Keratinocyte (primary cell): Measurements from ENCODE around the gene TUBGCP4. TPM values are rescaled to one million over a fixed set of nuclear protein-coding genes. Genes with fewer than 3 reads are reported as not detected.

ENCODE experiments used
- DNase-seq: peaks from one replicate; pipeline ENCODE4 v3.0.0-alpha.2; 2011; ENCODE audit warnings: low read depth, missing footprints, low spot score
- FAIRE-seq: peaks from 2 replicates; lab custom pipeline; 2011; peaks lifted over from hg19 to GRCh38; lab: Jason Lieb, UNC
- H2AFZ ChIP-seq: 2 replicates; pipeline ENCODE4 v1.6.0; 2012; ENCODE audit warnings: low read length, control low read depth, inconsistent platforms; ENCODE audit not compliant: control insufficient read depth
- H3K27ac ChIP-seq: 2 replicates; pipeline ENCODE4 v1.5.1; 2011; ENCODE audit warnings: low read length; ENCODE audit not compliant: control insufficient read depth, insufficient read depth
- H3K27me3 ChIP-seq: 3 replicates; pipeline ENCODE4 v1.6.0; 2011; ENCODE audit warnings: low read length; ENCODE audit not compliant: control insufficient read depth, insufficient read depth; ENCODE audit errors: extremely low read depth
- H3K36me3 ChIP-seq, 2 experiments: 2 replicates in 1 of 2; 3 replicates in 1 of 2; pipeline ENCODE4 v1.5.1; 2011; ENCODE audit warnings: low read length in 2 of 2, mild to moderate bottlenecking in 1 of 2; ENCODE audit not compliant: control insufficient read depth in 2 of 2, insufficient read depth in 2 of 2; ENCODE audit errors: extremely low read depth in 1 of 2
- H3K4me1 ChIP-seq: 3 replicates; pipeline ENCODE4 v1.5.1; 2011; ENCODE audit warnings: low read length; ENCODE audit not compliant: control insufficient read depth, insufficient read depth; ENCODE audit errors: extremely low read depth
- H3K4me2 ChIP-seq: 3 replicates; pipeline ENCODE4 v1.6.0; 2011; ENCODE audit warnings: low read depth, low read length; ENCODE audit not compliant: control insufficient read depth, insufficient read depth; ENCODE audit errors: extremely low read depth
- H3K4me3 ChIP-seq, 3 experiments: fragments of 200-600 bp in 1 of 3; sonication (generic) in 1 of 3; 2 replicates in 2 of 3; 3 replicates in 1 of 3; pipeline ENCODE4 v1.5.1; 2011 to 2016; ENCODE audit warnings: low read length in 3 of 3, mild to moderate bottlenecking in 3 of 3, control low read depth in 2 of 3, inconsistent platforms in 1 of 3, low read depth in 1 of 3, mixed read lengths in 1 of 3, mixed run types in 1 of 3, moderate library complexity in 1 of 3; ENCODE audit not compliant: control insufficient read depth in 2 of 3, insufficient read depth in 2 of 3; ENCODE audit errors: extremely low read depth in 1 of 3
- H3K79me2 ChIP-seq: 2 replicates; pipeline ENCODE4 v1.6.0; 2012; ENCODE audit warnings: low read length; ENCODE audit not compliant: control insufficient read depth, insufficient read depth
- H3K9ac ChIP-seq: 3 replicates; pipeline ENCODE4 v1.6.0; 2011; ENCODE audit warnings: low read length; ENCODE audit not compliant: control insufficient read depth, insufficient read depth; ENCODE audit errors: extremely low read depth
- H3K9me1 ChIP-seq: 3 replicates; pipeline ENCODE4 v1.6.0; 2011; ENCODE audit warnings: low read length; ENCODE audit not compliant: control insufficient read depth, insufficient read depth; ENCODE audit errors: extremely low read depth
- H3K9me3 ChIP-seq: 2 replicates; pipeline ENCODE4 v1.5.1; 2012; ENCODE audit warnings: low read depth, low read length; ENCODE audit not compliant: control insufficient read depth
- H4K20me1 ChIP-seq: 3 replicates; pipeline ENCODE4 v1.6.0; 2011; ENCODE audit warnings: low read length; ENCODE audit not compliant: control insufficient read depth, insufficient read depth; ENCODE audit errors: extremely low read depth
- CTCF ChIP-seq, 3 experiments: IDR thresholded peaks in 1 of 3; conservative IDR thresholded peaks in 1 of 3; optimal IDR thresholded peaks in 1 of 3; 2 replicates in 2 of 3; 3 replicates in 1 of 3; pipeline versions ENCODE3 to v1.5.1; 2011; ENCODE audit warnings: low read length in 3 of 3, mild to moderate bottlenecking in 3 of 3, moderate library complexity in 2 of 3, control low read depth in 1 of 3, inconsistent platforms in 1 of 3; ENCODE audit not compliant: insufficient read depth in 2 of 3; ENCODE audit errors: extremely low read depth in 1 of 3
- EZH2 ChIP-seq: IDR thresholded peaks from one replicate; pipeline ENCODE4 v1.6.1; 2012; ENCODE audit warnings: inconsistent platforms, mild to moderate bottlenecking, low read length, moderate library complexity
- dilution Hi-C: fragments of 300-500 bp; cut with MboI; formaldehyde crosslinking; loops from one replicate; pipeline ENCODE4 v1.7.0; 2020; ENCODE audit warnings: low sequenced_read_pairs; ENCODE audit not compliant: extremely low pct_ligation_motif_present
- polyA plus RNA-seq, 5 experiments: library from polyadenylated mRNA; depleted of rRNA in 3 of 5; stranded (reverse) in 3 of 5; stranded (forward) in 1 of 5; unstranded in 1 of 5; fragments of >200 nt; gene quantifications; 1 replicate in 1 of 5; 2 replicates in 3 of 5; 3 replicates in 1 of 5; pipeline versions ENCODE4 v1.2.1 to v1.2.3, GENCODE V29; 2011 to 2012; ENCODE audit warnings: missing spikeins in 2 of 5, low read depth in 1 of 5, low replicate concordance in 1 of 5

Gene TUBGCP4
- polyA plus RNA-seq, 1 donor (not counting 4 experiments of a cell fraction or from before 2014, with no cell fraction given), result 16.1 TPM

DNA sequence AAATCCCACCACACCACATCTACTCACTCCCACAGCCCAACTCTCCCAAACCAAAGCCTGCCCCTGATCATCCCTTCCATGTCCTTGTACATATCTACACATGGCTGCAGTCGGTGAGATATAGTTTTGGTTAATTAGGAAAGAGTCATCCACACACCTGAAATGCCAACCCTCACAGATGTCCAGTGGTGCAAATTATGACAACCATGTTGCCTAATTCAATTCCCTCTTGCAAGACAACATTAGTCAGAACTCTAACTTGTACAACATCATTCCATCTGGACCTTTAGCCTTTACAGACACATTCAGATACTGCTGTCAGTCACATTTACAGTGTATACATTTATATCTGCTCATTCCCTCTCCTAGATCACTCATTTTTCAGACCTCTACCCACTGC, 41.2 kb downstream of the TUBGCP4 start:
- no peaks in the 10 kb centered on the region for H4K20me1 ChIP-seq
- FAIRE-seq, result no peak
- H3K4me1 ChIP-seq, result no peaks in the 10 kb centered on the region
- peaks cover 29 to 31% of the 10 kb centered on the region in 2 experiments for H3K36me3 ChIP-seq
- no peaks in the 10 kb centered on the region for H3K79me2 ChIP-seq
- dilution Hi-C loops, result no loop called here
- no peak overlapping the region for H3K4me2 ChIP-seq
- TF ChIP-seq EZH2, result no peak
- no peak for TF ChIP-seq CTCF (optimal IDR thresholded peaks at IDR 0.05 in 1 of 3, IDR thresholded peaks at IDR 0.05 in 1 of 3, conservative IDR thresholded peaks at IDR 0.05 in 1 of 3; ENCODE audit: extremely low read depth in 1 of 3, insufficient read depth in 2 of 3, low read length in 3 of 3)
- no peak overlapping the region for H3K4me3 ChIP-seq
- DNase-seq, result no peak
- H3K27ac ChIP-seq, result no peak overlapping the region
- no peaks in the 10 kb centered on the region for H3K9me1 ChIP-seq
- no peak overlapping the region for H3K9ac ChIP-seq
- no peaks in the 10 kb centered on the region for H3K27me3 ChIP-seq
- H2AFZ ChIP-seq, result no peak overlapping the region
- no peaks in the 10 kb centered on the region for H3K9me3 ChIP-seq

- H3K4me3 ChIP-seq, result no peak overlapping the region
- dilution Hi-C loops, result no loop called here
- no peak overlapping the region for H3K4me2 ChIP-seq
- no peaks in the 10 kb centered on the region for H4K20me1 ChIP-seq
- no peak overlapping the region for H3K27ac ChIP-seq
- H3K27me3 ChIP-seq, result no peaks in the 10 kb centered on the region
- H3K36me3 ChIP-seq, result peaks cover 10 to 27% of the 10 kb centered on the region in 2 experiments
- DNase-seq, result no peak
- no peak for FAIRE-seq
- no peak for TF ChIP-seq EZH2
- TF ChIP-seq CTCF (optimal IDR thresholded peaks at IDR 0.05 in 1 of 3, IDR thresholded peaks at IDR 0.05 in 1 of 3, conservative IDR thresholded peaks at IDR 0.05 in 1 of 3; ENCODE audit: extremely low read depth in 1 of 3, insufficient read depth in 2 of 3, low read length in 3 of 3), result no peak
- H3K9me3 ChIP-seq, result no peaks in the 10 kb centered on the region
- H3K4me1 ChIP-seq, result no peaks in the 10 kb centered on the region
- H2AFZ ChIP-seq, result no peak overlapping the region
- H3K9ac ChIP-seq, result no peak overlapping the region
- H3K79me2 ChIP-seq, result no peaks in the 10 kb centered on the region
- H3K9me1 ChIP-seq, result no peaks in the 10 kb centered on the region
These were observed 43.3 kb downstream of the TUBGCP4 start for GRCh38 chr15:43414196-43414595.
